Type B pancreatic cell (in vitro differentiated cells): ENCODE measurements around the gene MYO3B. TPM values are rescaled to one million over a fixed set of nuclear protein-coding genes. Genes with fewer than 3 reads are reported as not detected.
A peak's percentile ranks its signal among the peaks of the same experiment; 100 is the strongest.

Experiments
- DNase-seq: peaks from one replicate; pipeline ENCODE4 v3.0.0; 2021; ENCODE audit warnings: mixed read lengths; ENCODE audit not compliant: unreplicated experiment; ENCODE audit errors: extremely low spot score
- H3K27ac Mint-ChIP-seq: 2 replicates; pipeline ENCODE4 v1.8.0; 2021; ENCODE audit warnings: mild to moderate bottlenecking, mixed read lengths
- H3K27me3 Mint-ChIP-seq: 2 replicates; pipeline ENCODE4 v1.8.0; 2021; ENCODE audit warnings: mixed read lengths
- H3K36me3 Mint-ChIP-seq: 2 replicates; pipeline ENCODE4 v1.8.0; 2021; ENCODE audit warnings: mixed read lengths
- H3K4me1 Mint-ChIP-seq: one replicate; pipeline ENCODE4 v1.8.0; 2021; ENCODE audit warnings: mixed read lengths; ENCODE audit not compliant: unreplicated experiment
- H3K4me3 Mint-ChIP-seq: 2 replicates; pipeline ENCODE4 v1.8.0; 2021; ENCODE audit warnings: mild to moderate bottlenecking, mixed read lengths
- H3K9me3 Mint-ChIP-seq: 2 replicates; pipeline ENCODE4 v1.8.0; 2021; ENCODE audit warnings: mixed read lengths
- CTCF ChIP-seq: fragments of 200-600 bp; sonication (generic); conservative IDR thresholded peaks from 2 replicates; pipeline ENCODE4 v1.5.0; 2021; ENCODE audit warnings: antibody characterized with exemption, mild to moderate bottlenecking
- total RNA-seq: library from RNA; stranded (reverse); gene quantifications from 2 replicates; pipeline ENCODE4 v1.2.1, GENCODE V29; 2021; ENCODE audit warnings: low replicate concordance

The MYO3B gene
- total RNA-seq, 1 donor from 2014 or later = 0.46 TPM

- Mint-ChIP-seq H3K4me3 (peak overlapping the region; percentile 44), H3K36me3 (no peaks in the 10 kb centered on the region), H3K27ac (peak overlapping the region; percentile 80), H3K9me3 (no peaks in the 10 kb centered on the region), H3K4me1 (peaks cover 7% of the 10 kb centered on the region), H3K27me3 (peaks cover 30% of the 10 kb centered on the region)
- no peak for DNase-seq
- TF ChIP-seq CTCF = no peak
Observed at GRCh38 chr2:170375192-170375591, 197.2 kb downstream of the MYO3B start.

DNA sequence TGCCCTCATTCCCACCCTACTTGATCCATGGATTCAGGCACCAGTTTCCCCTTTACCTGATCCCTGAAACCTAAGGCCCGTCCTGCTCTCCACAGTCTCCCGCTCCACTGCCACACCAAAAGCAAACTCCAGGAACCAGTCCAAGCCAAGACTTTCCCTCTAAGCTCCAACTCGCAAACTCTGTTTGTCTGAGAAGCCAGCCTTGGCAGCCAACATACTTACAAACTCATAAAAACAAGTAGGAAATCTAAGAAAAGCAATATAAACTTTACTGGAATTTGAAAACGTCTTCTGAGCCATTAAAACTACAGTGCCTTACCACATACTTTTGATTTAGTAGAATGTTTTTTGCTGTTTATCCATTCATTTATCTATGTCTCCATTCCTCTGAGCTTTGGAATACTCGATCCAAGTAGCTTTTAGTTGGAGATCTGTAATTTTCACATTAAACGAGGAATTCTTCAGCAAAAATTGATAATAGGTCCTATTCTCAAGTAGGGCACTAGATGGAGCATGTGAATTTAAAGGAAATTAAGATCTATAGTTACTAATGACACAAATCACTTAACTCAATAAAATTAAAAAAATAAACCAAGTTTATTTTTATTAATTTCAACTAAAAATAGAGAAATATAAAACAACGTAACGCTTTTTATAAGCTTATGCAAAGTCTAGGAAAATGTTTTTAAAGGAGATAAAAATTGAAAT lies 199.7 kb downstream of the MYO3B start:
- no peak for DNase-seq
- peak; percentile 53 for TF ChIP-seq CTCF

GRCh38 chr2:170380267-170380666 lies 202.3 kb downstream of the MYO3B start:
- Mint-ChIP-seq H3K27me3 (peaks cover 12% of the 10 kb centered on the region), H3K36me3 (no peaks in the 10 kb centered on the region), H3K4me1 (peaks cover 4% of the 10 kb centered on the region), H3K9me3 (no peaks in the 10 kb centered on the region), H3K4me3 (no peak overlapping the region), H3K27ac (no peak overlapping the region)
- no peak for TF ChIP-seq CTCF
- DNase-seq = no peak

More for the DNA sequence above, 199.7 kb downstream of the MYO3B start:
- H3K4me3 Mint-ChIP-seq = no peak overlapping the region
- no peaks in the 10 kb centered on the region for H3K36me3 Mint-ChIP-seq
- peaks cover 7% of the 10 kb centered on the region for H3K4me1 Mint-ChIP-seq
- H3K9me3 Mint-ChIP-seq = no peaks in the 10 kb centered on the region
- H3K27me3 Mint-ChIP-seq = peaks cover 21% of the 10 kb centered on the region
- H3K27ac Mint-ChIP-seq = no peak overlapping the region

DNA sequence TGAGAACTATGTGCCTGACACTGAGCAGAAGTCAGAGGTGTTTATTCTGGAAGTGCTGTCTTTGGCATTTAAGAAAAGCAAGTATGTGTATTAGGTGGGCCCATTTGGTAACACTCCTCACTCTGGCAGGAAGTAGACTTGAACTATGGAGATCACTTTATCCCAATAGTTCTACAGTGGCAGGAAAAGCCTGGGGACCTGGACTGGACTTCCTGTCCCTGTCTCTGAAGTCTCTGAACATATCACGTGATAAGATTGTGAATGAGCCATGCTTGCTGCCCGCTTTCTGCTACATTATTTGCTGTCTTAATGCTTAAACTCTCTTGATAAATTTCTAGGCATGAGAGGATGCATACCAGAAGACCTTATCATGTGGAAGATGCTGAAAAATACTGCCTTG lies 203.7 kb downstream of the MYO3B start:
- TF ChIP-seq CTCF = no peak
- DNase-seq = no peak
- Mint-ChIP-seq H3K4me1 (no peaks in the 10 kb centered on the region), H3K36me3 (no peaks in the 10 kb centered on the region), H3K4me3 (no peak overlapping the region), H3K27me3 (peaks cover 21% of the 10 kb centered on the region), H3K9me3 (no peaks in the 10 kb centered on the region), H3K27ac (no peak overlapping the region)

DNA sequence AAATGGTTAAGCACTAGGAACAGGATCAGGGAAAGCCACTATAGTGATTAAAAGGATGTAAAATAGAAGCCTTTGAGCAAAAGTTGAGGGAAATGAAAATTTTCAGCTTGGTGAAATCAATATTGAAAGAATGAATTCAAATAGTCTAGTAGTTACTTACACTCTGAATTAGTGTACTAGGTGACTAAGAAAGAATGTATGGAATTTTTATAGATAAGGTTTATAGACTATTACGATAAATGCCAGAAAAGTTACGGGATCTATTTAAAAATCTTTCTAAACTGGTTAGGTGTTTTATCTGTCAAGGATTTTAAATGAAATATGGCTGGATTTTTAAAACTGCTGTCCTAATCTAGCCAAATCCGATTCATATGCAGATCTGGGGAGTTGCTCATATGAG lies 208.6 kb downstream of the MYO3B start:
- no peak for TF ChIP-seq CTCF
- Mint-ChIP-seq H3K27me3 (peaks cover 44% of the 10 kb centered on the region), H3K4me3 (no peak overlapping the region), H3K4me1 (no peaks in the 10 kb centered on the region), H3K36me3 (no peaks in the 10 kb centered on the region), H3K27ac (no peak overlapping the region), H3K9me3 (no peaks in the 10 kb centered on the region)
- no peak for DNase-seq
